Heart right ventricle (tissue), 16 donors: ENCODE data around the gene PRMT7. TPM values are rescaled to one million over a fixed set of nuclear protein-coding genes. Genes with fewer than 3 reads are reported as not detected.

Experiments
- ATAC-seq, 8 donors: fragments of 200-7000 bp; cut with Tn5 transposase; one replicate each; pipeline ENCODE4 v1.9.1; 2020; ENCODE audit warnings: mild to moderate bottlenecking in 8 of 8, moderate library complexity in 8 of 8, moderate number of reproducible peaks in 1 of 8
- DNase-seq, 2 donors: peaks; one replicate each; pipeline ENCODE4 v3.0.0-alpha.2; 2020
- H3K27ac ChIP-seq, 10 donors: fragments of 200-600 bp; sonication (generic) in 2 of 10; one replicate each; pipeline versions ENCODE4 v1.5.0 to v1.8.0; 2020 to 2022; ENCODE audit warnings: mild to moderate bottlenecking in 3 of 10
- H3K27me3 ChIP-seq, 7 donors: fragments of 200-600 bp; one replicate each; pipeline ENCODE4 v1.8.0; 2021 to 2022; ENCODE audit warnings: mild to moderate bottlenecking in 2 of 7
- H3K36me3 ChIP-seq, 9 donors: fragments of 200-600 bp; sonication (generic) in 1 of 9; one replicate each; pipeline versions ENCODE4 v1.5.0 to v1.8.0; 2020 to 2022; ENCODE audit warnings: mild to moderate bottlenecking in 2 of 9
- H3K4me1 ChIP-seq, 9 donors: fragments of 200-600 bp; sonication (generic) in 1 of 9; one replicate each; pipeline versions ENCODE4 v1.5.0 to v1.8.0; 2020 to 2022; ENCODE audit warnings: mild to moderate bottlenecking in 4 of 9
- H3K4me3 ChIP-seq, 10 donors: fragments of 200-600 bp; sonication (generic) in 2 of 10; one replicate each; pipeline versions ENCODE4 v1.5.0 to v1.8.0; 2020 to 2022; ENCODE audit warnings: mild to moderate bottlenecking in 7 of 10, moderate library complexity in 2 of 10
- H3K9me3 ChIP-seq, 11 donors: fragments of 200-600 bp in 10 of 11; sonication (generic) in 2 of 11; one replicate each; pipeline versions ENCODE4 v1.5.0 to v1.8.0; 2013 to 2022; ENCODE audit warnings: mild to moderate bottlenecking in 2 of 11, control low read depth in 1 of 11, moderate library complexity in 1 of 11
- CTCF ChIP-seq, 9 donors: fragments of 200-600 bp; sonication (generic) in 2 of 9; IDR thresholded peaks; one replicate each; pipeline versions ENCODE4 v1.5.0 to v1.8.0; 2021 to 2022; ENCODE audit warnings: antibody characterized with exemption in 9 of 9, mild to moderate bottlenecking in 5 of 9, moderate library complexity in 1 of 9
- WGBS, 2 donors: extraction: QIAGEN DNeasy Blood & Tissue Kit; methylation state at CpG; one replicate each; pipeline ENCODE4 v1.1.7; 2013; ENCODE audit warnings: inconsistent platforms in 1 of 2; 5-methylcytosine and 5-hydroxymethylcytosine counted together
- intact Hi-C, 10 donors: fragments of 100-400 bp; cut with DNase I; formaldehyde crosslinking; loops; one replicate each; pipeline versions ENCODE4 v1.11.1 to v1.14.2; 2022
- polyA plus RNA-seq, 2 donors: library from polyadenylated mRNA; stranded (reverse); fragments of 200-250 nt; gene quantifications; one replicate each; pipeline ENCODE4 v1.2.3, GENCODE V29; 2013
- total RNA-seq, 10 donors: library from RNA; stranded (reverse); fragmentation: NEBNext Ultra II Directional in 3 of 10; extraction: Animal tissue kit (Norgen Biotek cat#: 25700) in 3 of 10; gene quantifications; one replicate each; pipeline versions ENCODE4 v1.2.1 to v1.2.4, GENCODE V29; 2021 to 2023
- donor health status: Arrhythmogenic right ventricular cardiomyopathy.
- donor health status: ischemic (EF 13 %, LVEDD 7.1; RV severe dilation, severe dysfunction).
- donor health status: healthy with polysubstance abuse.
- donor health status: DM: no; HTN: yes; CAD: no.
- donor health status: DM: no; HTN: no; CAD: no.
- donor health status: ischemic (EF 25% LVEDD 6.9; RV normal size, moderate dysfunction).
- donor health status: ischemic (EF 25% LVEDD 5.7; RV mildly dilated, moderate dysfunction).
- donor health status: healthy.
- donor health status: DM: yes; HTN: yes; CAD: no.
- donor health status: Ischemic cardiomyopathy.
- donor health status: ischemic (EF 35%, LVEDD 5.7; RV mildly dilated, moderate dysfunction).
- donor health status: nonischemic (EF 11% LVEDD 7.7; RV severe dilation, severe dysfunction).
- donor health status: DM: yes; HTN: yes; CAD: no.
- donor health status: PGD.
- donor health status: ischemic (EF 29% LVEDD 5.4; RV normal size, mild dysfunction).
- donor health status: nonischemic (EF 23%, LVEDD 6.1; RV moderate dilation, normal function).

The PRMT7 gene
- total and polyA plus RNA-seq, 12 donors: 18.1 to 57.8 (median 30.7) TPM

GRCh38 chr16:68272507-68273209 is 38.2 kb upstream of the PRMT7 start:
- intact Hi-C loops: no loop called here
- no peak for ATAC-seq

GRCh38 chr16:68273459-68273858 is 37.4 kb upstream of the PRMT7 start:
- TF ChIP-seq CTCF (IDR thresholded peaks at IDR 0.05): no peak
- Histone ChIP-seq H3K27ac (peak overlapping the region in 7 of 10 donors; percentile 33 to 68 (median 56)), H3K27me3 (no peaks in the 10 kb centered on the region), H3K9me3 (no peaks in the 10 kb centered on the region), H3K36me3 (peaks cover 0 to 76% (median 8%) of the 10 kb centered on the region in 9 donors), H3K4me1 (peaks cover 0 to 74% (median 49%) of the 10 kb centered on the region in 9 donors), H3K4me3 (no peak overlapping the region)
- intact Hi-C loops: no loop called here
- WGBS, 2 donors: 91 to 92% methylated on average over 5 of the region's 5 CpGs
- no peak for ATAC-seq
- no peak for DNase-seq

More at GRCh38 chr16:68272507-68273209, 38.2 kb upstream of the PRMT7 start:
- H3K4me1 ChIP-seq: peaks cover 0 to 82% (median 57%) of the 10 kb centered on the region in 9 donors
- no peak overlapping the region for H3K4me3 ChIP-seq
- H3K36me3 ChIP-seq: peaks cover 0 to 79% (median 8%) of the 10 kb centered on the region in 9 donors
- H3K27ac ChIP-seq: peak overlapping the region in 9 of 10 donors; percentile 9 to 68 (median 37)
- H3K9me3 ChIP-seq: no peaks in the 10 kb centered on the region
- TF ChIP-seq CTCF (IDR thresholded peaks at IDR 0.05): no peak
- no peak for DNase-seq
- no peaks in the 10 kb centered on the region for H3K27me3 ChIP-seq
- 59 to 74% methylated on average over 4 of the region's 4 CpGs for WGBS, 2 donors

- DNase-seq: no peak
- intact Hi-C loops: no loop called here
- no peaks in the 10 kb centered on the region for H3K9me3 ChIP-seq
- H3K27ac ChIP-seq: peak overlapping the region in 7 of 10 donors; percentile 5 to 68 (median 62)
- H3K36me3 ChIP-seq: peaks cover 0 to 77% (median 8%) of the 10 kb centered on the region in 9 donors
- H3K4me3 ChIP-seq: no peak overlapping the region
- no peaks in the 10 kb centered on the region for H3K27me3 ChIP-seq
- H3K4me1 ChIP-seq: peaks cover 0 to 70% (median 45%) of the 10 kb centered on the region in 9 donors
- WGBS, 2 donors: 95 to 98% methylated on average over 8 of the region's 8 CpGs
- no peak for ATAC-seq
- TF ChIP-seq CTCF (IDR thresholded peaks at IDR 0.05): no peak
Observed at GRCh38 chr16:68273896-68274295, 36.9 kb upstream of the PRMT7 start.

- Histone ChIP-seq H3K27me3 (no peaks in the 10 kb centered on the region), H3K36me3 (peaks cover 0 to 80% (median 8%) of the 10 kb centered on the region in 9 donors), H3K4me1 (peaks cover 0 to 64% (median 44%) of the 10 kb centered on the region in 9 donors), H3K9me3 (no peaks in the 10 kb centered on the region), H3K4me3 (no peak overlapping the region), H3K27ac (peak overlapping the region in 8 of 10 donors; percentile 5 to 69 (median 60))
- intact Hi-C loops: no loop called here
- WGBS, 2 donors: 76 to 80% methylated on average over 4 of the region's 4 CpGs
- no peak for TF ChIP-seq CTCF (IDR thresholded peaks at IDR 0.05)
- DNase-seq (no peak), ATAC-seq (peak in 6 of 8 donors; percentile 37 to 65 (median 60))
Observed at GRCh38 chr16:68274441-68274840, 36.4 kb upstream of the PRMT7 start.
